Measurements from ENCODE around the gene BCL2L15. TPM values are rescaled to one million over a fixed set of nuclear protein-coding genes. Genes with fewer than 3 reads are reported as not detected.

The BCL2L15 gene
- total and polyA plus RNA-seq, 2 of the 8 experiments (the other 6 are each of a cell fraction or from before 2014, with no cell fraction given): 0.32 to 0.36 TPM

- Histone ChIP-seq H4K20me1 (replicated peaks in 1 of 2; ENCODE audit: control insufficient read depth in 1 of 2, insufficient read depth in 2 of 2, low read length in 2 of 2) (no peaks in the 10 kb centered on the region), H3K27ac (ENCODE audit: low read depth, low read length) (no peak overlapping the region), H3K4me2 (ENCODE audit: insufficient read depth in 1 of 2, low read depth in 2 of 2, low read length in 2 of 2) (no peak overlapping the region), H4K5ac (ENCODE audit: insufficient read length, low read depth, low read length) (no peak overlapping the region), H4K91ac (replicated peaks; ENCODE audit: insufficient read length, low read length) (no peak overlapping the region), H2AFZ (ENCODE audit: low read length) (no peak overlapping the region), H3K27me3 (replicated peaks in 1 of 4; ENCODE audit: control insufficient read depth in 3 of 4, extremely low read depth in 1 of 4, insufficient read depth in 3 of 4, low read length in 3 of 4) (no peaks in the 10 kb centered on the region), H3K56ac (replicated peaks; ENCODE audit: insufficient read length, low read depth, low read length) (no peak overlapping the region), H2BK120ac (replicated peaks; ENCODE audit: low read depth, low read length) (no peak overlapping the region), H3K36me3 (ENCODE audit: control insufficient read depth in 2 of 4, insufficient read depth in 4 of 4, low read length in 3 of 4) (no peaks in the 10 kb centered on the region), H2BK15ac (ENCODE audit: low read length) (no peak overlapping the region), H3K79me1 (ENCODE audit: low read depth, low read length) (no peaks in the 10 kb centered on the region), H2BK20ac (ENCODE audit: low read length) (no peak overlapping the region), H3K18ac (ENCODE audit: extremely low read depth, low read length) (no peak overlapping the region), H3K14ac (ENCODE audit: insufficient read length) (no peak overlapping the region), H3K4me1 (replicated peaks in 1 of 4; ENCODE audit: control insufficient read depth in 3 of 4, insufficient read depth in 4 of 4, low read length in 3 of 4) (no peaks in the 10 kb centered on the region), H3K23ac (ENCODE audit: insufficient read length) (no peak overlapping the region), H3K9ac (replicated peaks in 1 of 4; ENCODE audit: extremely low read depth in 1 of 4, low read depth in 3 of 4, low read length in 3 of 4) (no peak overlapping the region), H3K4me3 (ENCODE audit: extremely low read depth in 1 of 4, insufficient read depth in 2 of 4, low read depth in 3 of 4, low read length in 4 of 4) (no peak overlapping the region), H3K9me3 (ENCODE audit: insufficient read depth in 2 of 2, low read depth in 1 of 2, low read length in 1 of 2) (no peaks in the 10 kb centered on the region), H3K79me2 (ENCODE audit: control insufficient read depth in 1 of 2, insufficient read depth in 2 of 2, low read length in 2 of 2) (no peaks in the 10 kb centered on the region), H3K4ac (replicated peaks; ENCODE audit: insufficient read length, low read depth, low read length) (no peak overlapping the region), H2AK5ac (ENCODE audit: low read depth, low read length) (no peak overlapping the region), H3K23me2 (ENCODE audit: low read depth, low read length) (no peaks in the 10 kb centered on the region), H2BK12ac (ENCODE audit: low read depth, low read length) (no peak overlapping the region), H2BK5ac (ENCODE audit: low read depth, low read length) (no peak overlapping the region), H4K8ac (ENCODE audit: extremely low read depth, insufficient read depth, low read length) (no peak overlapping the region)
- 46% methylated on average over 1 of the region's 1 CpG; no CpG with 5 or more reads in 1 of the 2 experiments for WGBS, 2 experiments (ENCODE audit: extremely low coverage in 1 of 2, insufficient coverage in 1 of 2, insufficient read length in 1 of 2, insufficient replicate concordance in 2 of 2, low coverage in 1 of 2, low lambda C conversion rate in 2 of 2, missing lambda C conversion rate in 1 of 2)
- DNase-seq (ENCODE audit: low read depth in 1 of 2, low spot score in 2 of 2): no peak
- POLR2A ChIA-PET (ENCODE audit: partially characterized antibody): no interaction called here
- CTCF ChIA-PET (ENCODE audit: partially characterized antibody): interaction anchor here (2.2 kb wide), 1 partner anchor 18 kb away, joined by 14 read pairs; no protein-coding TSS in a partner anchor
- FAIRE-seq: no peak
- no peak for TF ChIP-seq RXRA (IDR thresholded peaks at IDR 0.05; ENCODE audit: insufficient read depth, low read depth, low read length)
- no peak for TF ChIP-seq TCF12 (IDR thresholded peaks at IDR 0.05; ENCODE audit: low read depth, low read length)
- no peak for TF ChIP-seq EP300 (IDR thresholded peaks at IDR 0.05; ENCODE audit: borderline replicate concordance in 1 of 2, low read depth in 2 of 2, low read length in 2 of 2)
- TF ChIP-seq JUN (IDR thresholded peaks at IDR 0.05; ENCODE audit: low read depth, low read length): no peak
- TF ChIP-seq PHF8 (conservative IDR thresholded peaks at IDR 0.05; ENCODE audit: low read depth, low read length): no peak
- TF ChIP-seq NRF1 (IDR thresholded peaks at IDR 0.05; ENCODE audit: low read depth, low read length): no peak
- no peak for TF ChIP-seq KDM4A (IDR thresholded peaks at IDR 0.05; ENCODE audit: low read depth, low read length, severe bottlenecking)
Measured at GRCh38 chr1:113854234-113854633, 33.1 kb downstream of the BCL2L15 start.
